BE2C (cell line): Measurements from ENCODE around the gene PTPRN2.

Experiments
- DNase-seq: peaks from one replicate; pipeline ENCODE4 v3.0.0-alpha.2; 2020
- H3K27me3 ChIP-seq: fragments of 250-450 bp; sonication (Bioruptor Pico); 2 replicates; pipeline ENCODE4 v1.5.1; 2020; ENCODE audit warnings: mild to moderate bottlenecking
- H3K36me3 ChIP-seq: fragments of 250-450 bp; sonication (Bioruptor Pico); 2 replicates; pipeline ENCODE4 v1.5.1; 2020; ENCODE audit warnings: mild to moderate bottlenecking
- H3K4me1 ChIP-seq: fragments of 250-450 bp; sonication (Bioruptor Pico); 2 replicates; pipeline ENCODE4 v1.5.1; 2020
- H3K4me3 ChIP-seq: 2 replicates; pipeline ENCODE4 v1.5.1; 2011; ENCODE audit warnings: low read depth, low read length
- H3K9me3 ChIP-seq: fragments of 250-450 bp; sonication (Bioruptor Pico); 2 replicates; pipeline ENCODE4 v1.5.1; 2020
- CTCF ChIP-seq: IDR thresholded peaks from 2 replicates; pipeline ENCODE4 v1.5.1; 2012; ENCODE audit warnings: mild to moderate bottlenecking, low read depth, low read length

Gene PTPRN2

GRCh38 chr7:158279539-158280447 lies 307.8 kb downstream of the PTPRN2 start:
- peaks cover 9% of the 10 kb centered on the region for H3K27me3 ChIP-seq
- no peaks in the 10 kb centered on the region for H3K4me1 ChIP-seq
- H3K4me3 ChIP-seq = no peak overlapping the region
- no peaks in the 10 kb centered on the region for H3K9me3 ChIP-seq
- DNase-seq = no peak
- TF ChIP-seq CTCF = no peak
- H3K36me3 ChIP-seq = no peaks in the 10 kb centered on the region

- H3K27me3 ChIP-seq = peaks cover 14% of the 10 kb centered on the region
- H3K4me3 ChIP-seq = no peak overlapping the region
- no peak for DNase-seq
- TF ChIP-seq CTCF = no peak
- no peaks in the 10 kb centered on the region for H3K4me1 ChIP-seq
- no peaks in the 10 kb centered on the region for H3K9me3 ChIP-seq
- no peaks in the 10 kb centered on the region for H3K36me3 ChIP-seq
Observed at GRCh38 chr7:158278745-158279320, 308.8 kb downstream of the PTPRN2 start.

GRCh38 chr7:158277219-158278141 lies 310.1 kb downstream of the PTPRN2 start:
- H3K4me3 ChIP-seq = no peak overlapping the region
- TF ChIP-seq CTCF = no peak
- no peaks in the 10 kb centered on the region for H3K4me1 ChIP-seq
- H3K9me3 ChIP-seq = no peaks in the 10 kb centered on the region
- H3K27me3 ChIP-seq = peaks cover 22% of the 10 kb centered on the region
- no peaks in the 10 kb centered on the region for H3K36me3 ChIP-seq
- no peak for DNase-seq

- DNase-seq = no peak
- Histone ChIP-seq H3K9me3 (no peaks in the 10 kb centered on the region), H3K4me1 (no peaks in the 10 kb centered on the region), H3K36me3 (no peaks in the 10 kb centered on the region), H3K4me3 (no peak overlapping the region), H3K27me3 (peaks cover 23% of the 10 kb centered on the region)
- no peak for TF ChIP-seq CTCF
Observed at GRCh38 chr7:158276414-158277218, 311.0 kb downstream of the PTPRN2 start.

- no peaks in the 10 kb centered on the region for H3K9me3 ChIP-seq
- H3K36me3 ChIP-seq = no peaks in the 10 kb centered on the region
- no peak overlapping the region for H3K4me3 ChIP-seq
- DNase-seq = no peak
- no peaks in the 10 kb centered on the region for H3K4me1 ChIP-seq
- H3K27me3 ChIP-seq = peaks cover 23% of the 10 kb centered on the region
- no peak for TF ChIP-seq CTCF
Observed at GRCh38 chr7:158275711-158276413, 311.8 kb downstream of the PTPRN2 start.
